RWPE1 (cell line): Measurements from ENCODE around the gene P2RY6.
A peak's percentile ranks its signal among the peaks of the same experiment; 100 is the strongest.

Experiments used
- CTCF ChIA-PET: fragments of 350-600 bp; sonication (Branson Sonifier 250); formaldehyde crosslinking; extraction: SDS; loops from one replicate; lab custom pipeline; 2021; lab: Yijun Ruan, JAX
- POLR2A ChIA-PET: fragments of 400-600 bp; formaldehyde crosslinking; extraction: SDS; loops from one replicate; lab custom pipeline; 2020; ENCODE audit warnings: antibody characterized with exemption; ENCODE audit not compliant: low non-redundant PET; lab: Yijun Ruan, JAX
- DNase-seq: peaks from one replicate; pipeline ENCODE4 v3.0.0; 2012; ENCODE audit warnings: low spot score
- H3K27ac ChIP-seq: fragments of 450-650 bp; 2 replicates; pipeline ENCODE4 v1.5.1; 2017
- CTCF ChIP-seq: fragments of 450-650 bp; conservative IDR thresholded peaks from 2 replicates; pipeline ENCODE4 v1.5.1; 2017; ENCODE audit warnings: low read depth, mild to moderate bottlenecking

P2RY6 gene

GRCh38 chr11:73312036-73312435 lies 39.9 kb downstream of the P2RY6 start:
- TF ChIP-seq CTCF, result no peak
- no peak for DNase-seq
- peak overlapping the region; percentile 98 for H3K27ac ChIP-seq
- POLR2A ChIA-PET, result no interaction called here
- CTCF ChIA-PET, result interaction anchor here (3.2 kb wide), 1 partner anchor 23 kb away, joined by 16 read pairs; no protein-coding TSS in a partner anchor

GRCh38 chr11:73312851-73313327 lies 40.8 kb downstream of the P2RY6 start:
- DNase-seq, result no peak
- no peak for TF ChIP-seq CTCF
- ChIA-PET CTCF (interaction anchor here (3.2 kb wide), 1 partner anchor 22 kb away, joined by 16 read pairs; no protein-coding TSS in a partner anchor), POLR2A (no interaction called here)
- peak overlapping the region; percentile 98 for H3K27ac ChIP-seq

GRCh38 chr11:73313652-73314051 lies 41.5 kb downstream of the P2RY6 start:
- ChIA-PET CTCF (interaction anchor here (0.7 to 3.2 kb wide), 3 partner anchors 21 to 37 kb away, joined by 3 to 16 read pairs (median 9); no protein-coding TSS in a partner anchor), POLR2A (no interaction called here)
- DNase-seq, result no peak
- TF ChIP-seq CTCF, result no peak
- H3K27ac ChIP-seq, result peak overlapping the region; percentile 98; the same call in 1 of the 2 replicates

- TF ChIP-seq CTCF, result no peak
- POLR2A ChIA-PET, result interaction anchor here (0.6 kb wide), 1 partner anchor 23 kb away, joined by 6 read pairs; no protein-coding TSS in a partner anchor
- CTCF ChIA-PET, result interaction anchor here (0.7 to 3.2 kb wide), 3 partner anchors 20 to 974 kb away, joined by 3 to 16 read pairs (median 9); no protein-coding TSS in a partner anchor
- H3K27ac ChIP-seq, result peak overlapping the region; percentile 98; the same call in 1 of the 2 replicates
- DNase-seq, result no peak
Observed at GRCh38 chr11:73314117-73314961, 42.2 kb downstream of the P2RY6 start.

- ChIA-PET CTCF (interaction anchor here (2.3 kb wide), 1 partner anchor 36 kb away, joined by 9 read pairs; no protein-coding TSS in a partner anchor), POLR2A (no interaction called here)
- no peak overlapping the region for H3K27ac ChIP-seq
- DNase-seq, result no peak
- TF ChIP-seq CTCF, result no peak
Observed at GRCh38 chr11:73315293-73316020, 43.3 kb downstream of the P2RY6 start.

- DNase-seq, result no peak
- H3K27ac ChIP-seq, result no peak overlapping the region
- ChIA-PET CTCF (no interaction called here), POLR2A (no interaction called here)
- TF ChIP-seq CTCF, result no peak
Observed at GRCh38 chr11:73316422-73316821, 44.3 kb downstream of the P2RY6 start.
